Liver (tissue), 9 donors: ENCODE data around the gene PLCB1. TPM values are rescaled to one million over a fixed set of nuclear protein-coding genes. Genes with fewer than 3 reads are reported as not detected.
"Not testable (repeated sequence)": the region's sequence is repeated elsewhere in the genome, so short reads cannot be mapped to it uniquely, and the experiment has no call there.

Experiments
- DNase-seq: peaks from one replicate; pipeline ENCODE4 v3.0.0-alpha.2; 2017; ENCODE audit warnings: low spot score
- H3K27ac ChIP-seq, 2 donors: one replicate each; pipeline ENCODE4 v1.7.0; 2013; ENCODE audit warnings: inconsistent platforms in 2 of 2, low read length in 2 of 2, control low read depth in 1 of 2, low read depth in 1 of 2, mild to moderate bottlenecking in 1 of 2
- H3K27me3 ChIP-seq, 4 donors: one replicate each; pipeline versions ENCODE4 v1.6.1 to v1.7.0; 2013; ENCODE audit warnings: low read length in 3 of 4, inconsistent platforms in 1 of 4, mild to moderate bottlenecking in 1 of 4, moderate library complexity in 1 of 4; ENCODE audit not compliant: control insufficient read depth in 4 of 4, insufficient read depth in 4 of 4
- H3K36me3 ChIP-seq, 4 donors: one replicate each; pipeline versions ENCODE4 v1.6.1 to v1.7.0; 2013; ENCODE audit warnings: low read length in 3 of 4, mild to moderate bottlenecking in 3 of 4, low read depth in 1 of 4, moderate library complexity in 1 of 4; ENCODE audit not compliant: control insufficient read depth in 4 of 4, insufficient read depth in 3 of 4
- H3K4me1 ChIP-seq, 4 donors: one replicate each; pipeline versions ENCODE4 v1.6.1 to v1.7.0; 2013; ENCODE audit warnings: low read length in 3 of 4, mild to moderate bottlenecking in 3 of 4, moderate library complexity in 1 of 4; ENCODE audit not compliant: control insufficient read depth in 4 of 4, insufficient read depth in 4 of 4
- H3K4me3 ChIP-seq, 3 donors: one replicate each; pipeline versions ENCODE4 v1.6.1 to v1.7.0; 2013; ENCODE audit warnings: low read length in 3 of 3, control low read depth in 1 of 3, low read depth in 1 of 3, mild to moderate bottlenecking in 1 of 3
- H3K9ac ChIP-seq, 2 donors: one replicate each; pipeline ENCODE4 v1.7.0; 2013; ENCODE audit warnings: low read length in 2 of 2, mild to moderate bottlenecking in 2 of 2, moderate library complexity in 2 of 2, control low read depth in 1 of 2, low read depth in 1 of 2
- H3K9me3 ChIP-seq, 4 donors: one replicate each; pipeline versions ENCODE4 v1.6.1 to v1.7.0; 2013; ENCODE audit warnings: low read length in 3 of 4; ENCODE audit not compliant: control insufficient read depth in 4 of 4
- CTCF ChIP-seq: fragments of 150-350 bp; IDR thresholded peaks from 2 replicates; pipeline ENCODE4 v1.5.1; 2017; ENCODE audit warnings: improper control_type of control experiment, low read depth, low read length; ENCODE audit not compliant: missing input control
- EGR1 ChIP-seq, 2 donors: IDR thresholded peaks; 2 replicates each; pipeline ENCODE4 v1.6.1; 2016 to 2018; ENCODE audit warnings: antibody characterized with exemption in 2 of 2, low read depth in 2 of 2
- FOXA1 ChIP-seq: IDR thresholded peaks from 2 replicates; pipeline ENCODE4 v1.6.1; 2016; ENCODE audit warnings: antibody characterized with exemption
- FOXA2 ChIP-seq: IDR thresholded peaks from 2 replicates; pipeline ENCODE4 v1.6.1; 2016; ENCODE audit warnings: antibody characterized with exemption
- GABPA ChIP-seq, 2 donors: IDR thresholded peaks in 1 of 2; conservative IDR thresholded peaks in 1 of 2; 2 replicates each; pipeline ENCODE4 v1.6.1; 2016; ENCODE audit warnings: antibody characterized with exemption in 2 of 2, mild to moderate bottlenecking in 1 of 2, moderate library complexity in 1 of 2
- HNF4A ChIP-seq, 2 donors: conservative IDR thresholded peaks; 2 replicates each; pipeline ENCODE4 v1.6.1; 2016; ENCODE audit warnings: antibody characterized with exemption in 2 of 2, mild to moderate bottlenecking in 2 of 2
- HNF4G ChIP-seq: IDR thresholded peaks from 2 replicates; pipeline ENCODE4 v1.6.1; 2016; ENCODE audit warnings: antibody characterized with exemption
- JUND ChIP-seq, 2 donors: IDR thresholded peaks; 2 replicates each; pipeline ENCODE4 v1.6.1; 2016; ENCODE audit warnings: antibody characterized with exemption in 2 of 2
- MAX ChIP-seq: IDR thresholded peaks from 2 replicates; pipeline ENCODE4 v1.6.1; 2016; ENCODE audit warnings: antibody characterized with exemption
- NR2F2 ChIP-seq: IDR thresholded peaks from 2 replicates; pipeline ENCODE4 v1.6.1; 2016; ENCODE audit warnings: antibody characterized with exemption
- RAD21 ChIP-seq, 2 donors: IDR thresholded peaks; 2 replicates each; pipeline ENCODE4 v1.6.1; 2016; ENCODE audit warnings: antibody characterized with exemption in 2 of 2, mild to moderate bottlenecking in 2 of 2
- RXRA ChIP-seq, 2 donors: IDR thresholded peaks; 2 replicates each; pipeline ENCODE4 v1.6.1; 2017 to 2018; ENCODE audit warnings: antibody characterized with exemption in 2 of 2, mild to moderate bottlenecking in 1 of 2
- SP1 ChIP-seq: IDR thresholded peaks from 2 replicates; pipeline ENCODE4 v1.6.1; 2018; ENCODE audit warnings: antibody characterized with exemption, mild to moderate bottlenecking
- TAF1 ChIP-seq: conservative IDR thresholded peaks from 2 replicates; pipeline ENCODE4 v1.6.1; 2016; ENCODE audit warnings: antibody characterized with exemption, mild to moderate bottlenecking
- YY1 ChIP-seq: IDR thresholded peaks from 2 replicates; pipeline ENCODE4 v1.6.1; 2016; ENCODE audit warnings: antibody characterized with exemption, mild to moderate bottlenecking
- WGBS: extraction: QIAGEN DNeasy Blood & Tissue Kit; methylation state at CpG from one replicate; pipeline ENCODE4 v1.1.7; 2013; 5-methylcytosine and 5-hydroxymethylcytosine counted together
- polyA plus RNA-seq, 2 donors: library from polyadenylated mRNA; stranded (reverse) in 1 of 2; unstranded in 1 of 2; fragments of 200-250 nt in 1 of 2; fragments of >200 nt in 1 of 2; fragmentation: Nextera tagmentation in 1 of 2; extraction: Ambion mirVana in 1 of 2; gene quantifications; one replicate each; pipeline versions ENCODE4 v1.2.1 to v1.2.3, GENCODE V29; 2013 to 2015
- total RNA-seq, 2 donors: library from RNA; depleted of rRNA; stranded (reverse); fragments of >200 nt; gene quantifications; one replicate each; pipeline ENCODE4 v1.2.3, GENCODE V29; 2014
- TF ChIP-seq, protein P1 (sequence below): IDR thresholded peaks from 2 replicates; pipeline ENCODE4 v1.6.1; 2016; ENCODE audit warnings: antibody characterized with exemption, mild to moderate bottlenecking
- TF ChIP-seq, protein P2 (sequence below): IDR thresholded peaks from 2 replicates; pipeline ENCODE4 v1.6.1; 2016; ENCODE audit warnings: antibody characterized with exemption
- TF ChIP-seq, protein P3 (sequence below): IDR thresholded peaks from 2 replicates; pipeline ENCODE4 v1.6.1; 2016; ENCODE audit warnings: antibody characterized with exemption
- donor health status: healthy.
- donor health status: healthy.
- donor health status: healthy.
- donor health status: healthy.
- donor health status: healthy.

The PLCB1 gene
- total and polyA plus RNA-seq, 4 donors = 3.7 to 13.5 (median 5.9) TPM

- Histone ChIP-seq H3K4me1 (no peaks in the 10 kb centered on the region), H3K9me3 (peaks cover 0 to 2% (median 0%) of the 10 kb centered on the region in 4 donors), H3K27ac (no peak overlapping the region), H3K36me3 (no peaks in the 10 kb centered on the region), H3K4me3 (no peak overlapping the region), H3K27me3 (no peaks in the 10 kb centered on the region), H3K9ac (no peak overlapping the region)
- no peak for DNase-seq
- 95% methylated on average over 2 of the region's 2 CpGs for WGBS
- TF ChIP-seq, protein P1, sequence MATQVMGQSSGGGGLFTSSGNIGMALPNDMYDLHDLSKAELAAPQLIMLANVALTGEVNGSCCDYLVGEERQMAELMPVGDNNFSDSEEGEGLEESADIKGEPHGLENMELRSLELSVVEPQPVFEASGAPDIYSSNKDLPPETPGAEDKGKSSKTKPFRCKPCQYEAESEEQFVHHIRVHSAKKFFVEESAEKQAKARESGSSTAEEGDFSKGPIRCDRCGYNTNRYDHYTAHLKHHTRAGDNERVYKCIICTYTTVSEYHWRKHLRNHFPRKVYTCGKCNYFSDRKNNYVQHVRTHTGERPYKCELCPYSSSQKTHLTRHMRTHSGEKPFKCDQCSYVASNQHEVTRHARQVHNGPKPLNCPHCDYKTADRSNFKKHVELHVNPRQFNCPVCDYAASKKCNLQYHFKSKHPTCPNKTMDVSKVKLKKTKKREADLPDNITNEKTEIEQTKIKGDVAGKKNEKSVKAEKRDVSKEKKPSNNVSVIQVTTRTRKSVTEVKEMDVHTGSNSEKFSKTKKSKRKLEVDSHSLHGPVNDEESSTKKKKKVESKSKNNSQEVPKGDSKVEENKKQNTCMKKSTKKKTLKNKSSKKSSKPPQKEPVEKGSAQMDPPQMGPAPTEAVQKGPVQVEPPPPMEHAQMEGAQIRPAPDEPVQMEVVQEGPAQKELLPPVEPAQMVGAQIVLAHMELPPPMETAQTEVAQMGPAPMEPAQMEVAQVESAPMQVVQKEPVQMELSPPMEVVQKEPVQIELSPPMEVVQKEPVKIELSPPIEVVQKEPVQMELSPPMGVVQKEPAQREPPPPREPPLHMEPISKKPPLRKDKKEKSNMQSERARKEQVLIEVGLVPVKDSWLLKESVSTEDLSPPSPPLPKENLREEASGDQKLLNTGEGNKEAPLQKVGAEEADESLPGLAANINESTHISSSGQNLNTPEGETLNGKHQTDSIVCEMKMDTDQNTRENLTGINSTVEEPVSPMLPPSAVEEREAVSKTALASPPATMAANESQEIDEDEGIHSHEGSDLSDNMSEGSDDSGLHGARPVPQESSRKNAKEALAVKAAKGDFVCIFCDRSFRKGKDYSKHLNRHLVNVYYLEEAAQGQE = no peak
- TF ChIP-seq FOXA2 = peak; percentile 15
- TF ChIP-seq JUND (IDR thresholded peaks at IDR 0.05) = no peak
- TF ChIP-seq HNF4A (conservative IDR thresholded peaks at IDR 0.05) = peak in 1 of 2 donors; percentile 26
Measured at GRCh38 chr20:8464368-8464767, 332.3 kb downstream of the PLCB1 start.

DNA sequence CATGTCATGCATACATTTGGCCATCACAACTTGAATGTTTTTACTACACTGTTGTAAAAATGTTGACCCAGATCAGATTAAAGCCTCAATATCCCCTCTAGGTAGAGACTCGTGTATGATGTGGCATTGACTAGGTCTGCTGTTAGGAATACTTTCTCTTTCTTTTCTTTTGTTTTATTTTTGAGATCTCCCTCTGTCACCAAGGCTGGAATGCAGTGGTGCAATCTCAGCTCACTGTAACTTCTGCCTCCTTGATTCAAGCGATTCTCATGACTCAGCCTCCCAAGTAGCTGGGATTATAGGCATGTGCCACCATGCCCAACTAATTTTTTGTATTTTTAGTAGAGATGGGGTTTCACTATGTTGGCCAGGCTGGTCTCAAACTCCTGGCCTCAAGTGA, 334.7 kb downstream of the PLCB1 start:
- H3K27me3 ChIP-seq, H3K4me1 ChIP-seq, H3K9ac ChIP-seq, DNase-seq, H3K4me3 ChIP-seq, H3K36me3 ChIP-seq, H3K9me3 ChIP-seq, H3K27ac ChIP-seq: not testable (repeated sequence)
- WGBS = 85% methylated on average over 2 of the region's 2 CpGs

GRCh38 chr20:8470156-8470555, 338.1 kb downstream of the PLCB1 start:
- Histone ChIP-seq H3K27ac (no peak overlapping the region), H3K4me1 (no peaks in the 10 kb centered on the region), H3K9ac (no peak overlapping the region), H3K9me3 (no peaks in the 10 kb centered on the region), H3K27me3 (no peaks in the 10 kb centered on the region), H3K4me3 (no peak overlapping the region), H3K36me3 (no peaks in the 10 kb centered on the region)
- DNase-seq = no peak
- 79% methylated on average over 1 of the region's 1 CpG for WGBS
- no peak for TF ChIP-seq YY1
- no peak for TF ChIP-seq CTCF
- TF ChIP-seq, protein P2, sequence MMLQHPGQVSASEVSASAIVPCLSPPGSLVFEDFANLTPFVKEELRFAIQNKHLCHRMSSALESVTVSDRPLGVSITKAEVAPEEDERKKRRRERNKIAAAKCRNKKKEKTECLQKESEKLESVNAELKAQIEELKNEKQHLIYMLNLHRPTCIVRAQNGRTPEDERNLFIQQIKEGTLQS = no peak
- TF ChIP-seq, protein P1 = no peak
- no peak for TF ChIP-seq GABPA (IDR thresholded peaks at IDR 0.05 in 1 of 2, conservative IDR thresholded peaks at IDR 0.05 in 1 of 2)
- TF ChIP-seq TAF1 = no peak
- no peak for TF ChIP-seq SP1
- no peak for TF ChIP-seq RAD21 (IDR thresholded peaks at IDR 0.05)
- no peak for TF ChIP-seq FOXA1
- TF ChIP-seq EGR1 (IDR thresholded peaks at IDR 0.05; ENCODE audit: low read depth in 2 of 2) = no peak
- no peak for TF ChIP-seq MAX
- TF ChIP-seq JUND (IDR thresholded peaks at IDR 0.05) = no peak
- TF ChIP-seq, protein P3, sequence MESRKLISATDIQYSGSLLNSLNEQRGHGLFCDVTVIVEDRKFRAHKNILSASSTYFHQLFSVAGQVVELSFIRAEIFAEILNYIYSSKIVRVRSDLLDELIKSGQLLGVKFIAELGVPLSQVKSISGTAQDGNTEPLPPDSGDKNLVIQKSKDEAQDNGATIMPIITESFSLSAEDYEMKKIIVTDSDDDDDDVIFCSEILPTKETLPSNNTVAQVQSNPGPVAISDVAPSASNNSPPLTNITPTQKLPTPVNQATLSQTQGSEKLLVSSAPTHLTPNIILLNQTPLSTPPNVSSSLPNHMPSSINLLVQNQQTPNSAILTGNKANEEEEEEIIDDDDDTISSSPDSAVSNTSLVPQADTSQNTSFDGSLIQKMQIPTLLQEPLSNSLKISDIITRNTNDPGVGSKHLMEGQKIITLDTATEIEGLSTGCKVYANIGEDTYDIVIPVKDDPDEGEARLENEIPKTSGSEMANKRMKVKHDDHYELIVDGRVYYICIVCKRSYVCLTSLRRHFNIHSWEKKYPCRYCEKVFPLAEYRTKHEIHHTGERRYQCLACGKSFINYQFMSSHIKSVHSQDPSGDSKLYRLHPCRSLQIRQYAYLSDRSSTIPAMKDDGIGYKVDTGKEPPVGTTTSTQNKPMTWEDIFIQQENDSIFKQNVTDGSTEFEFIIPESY = no peak
- TF ChIP-seq FOXA2 = no peak
- TF ChIP-seq HNF4G = no peak
- no peak for TF ChIP-seq HNF4A (conservative IDR thresholded peaks at IDR 0.05)
- TF ChIP-seq NR2F2 = no peak
- TF ChIP-seq RXRA (IDR thresholded peaks at IDR 0.05) = no peak
